GM06990 (cell line): ENCODE data around the gene BCAS3.

Source experiments
- DNase-seq: peaks from one replicate; pipeline ENCODE4 v3.0.0-alpha.2; 2011; ENCODE audit not compliant: insufficient read length; ENCODE audit errors: extremely low read depth
- H3K27me3 ChIP-seq: replicated peaks from 2 replicates; pipeline ENCODE4 v1.6.0; 2011; ENCODE audit warnings: low read length; ENCODE audit not compliant: control insufficient read depth, insufficient read depth
- H3K36me3 ChIP-seq: 2 replicates; pipeline ENCODE4 v1.5.1; 2011; ENCODE audit warnings: low read length; ENCODE audit not compliant: control insufficient read depth, insufficient read depth
- H3K4me3 ChIP-seq: replicated peaks from 2 replicates; pipeline ENCODE4 v1.5.1; 2011; ENCODE audit warnings: low read depth, mild to moderate bottlenecking, control low read depth, low read length
- CTCF ChIP-seq: IDR thresholded peaks from 2 replicates; pipeline ENCODE4 v1.5.1; 2011; ENCODE audit warnings: low read length, control low read depth, mild to moderate bottlenecking, inconsistent platforms; ENCODE audit not compliant: insufficient read depth, poor library complexity, severe bottlenecking

BCAS3 gene

GRCh38 chr17:60781880-60782412 lies 104.3 kb downstream of the BCAS3 start:
- Histone ChIP-seq H3K4me3 (no peak overlapping the region), H3K27me3 (no peaks in the 10 kb centered on the region), H3K36me3 (no peaks in the 10 kb centered on the region)
- DNase-seq: no peak
- no peak for TF ChIP-seq CTCF

- no peaks in the 10 kb centered on the region for H3K27me3 ChIP-seq
- H3K4me3 ChIP-seq: no peak overlapping the region
- H3K36me3 ChIP-seq: no peaks in the 10 kb centered on the region
- no peak for TF ChIP-seq CTCF
- no peak for DNase-seq
These were observed 105.1 kb downstream of the BCAS3 start for GRCh38 chr17:60782742-60783141.

- no peak overlapping the region for H3K4me3 ChIP-seq
- H3K36me3 ChIP-seq: no peaks in the 10 kb centered on the region
- TF ChIP-seq CTCF: no peak
- no peak for DNase-seq
- H3K27me3 ChIP-seq: no peaks in the 10 kb centered on the region
These were observed 112.6 kb downstream of the BCAS3 start for GRCh38 chr17:60790205-60790604.

GRCh38 chr17:60792250-60792898 lies 114.7 kb downstream of the BCAS3 start:
- Histone ChIP-seq H3K27me3 (no peaks in the 10 kb centered on the region), H3K4me3 (no peak overlapping the region), H3K36me3 (no peaks in the 10 kb centered on the region)
- no peak for TF ChIP-seq CTCF
- no peak for DNase-seq

GRCh38 chr17:60798576-60798975 lies 120.9 kb downstream of the BCAS3 start:
- Histone ChIP-seq H3K27me3 (no peaks in the 10 kb centered on the region), H3K36me3 (no peaks in the 10 kb centered on the region), H3K4me3 (no peak overlapping the region)
- no peak for TF ChIP-seq CTCF
- no peak for DNase-seq
